Upper lobe of left lung (tissue), 4 donors: Measurements from ENCODE around the gene LRIG2.

Experiments used
- POLR2A ChIP-seq, 4 donors: fragments of 450-650 bp; IDR thresholded peaks; one replicate each; pipeline ENCODE4 v1.5.1; 2016 to 2017; ENCODE audit warnings: antibody characterized with exemption in 4 of 4, mild to moderate bottlenecking in 2 of 4
- TF ChIP-seq, protein P1 (sequence below), 6 experiments: fragments of 450-650 bp in 4 of 6; fragments of 200-600 bp in 2 of 6; sonication (generic) in 2 of 6; IDR thresholded peaks; one replicate each; pipeline ENCODE4 v1.5.1; 2016 to 2019; ENCODE audit warnings: antibody characterized with exemption in 6 of 6

DNA sequence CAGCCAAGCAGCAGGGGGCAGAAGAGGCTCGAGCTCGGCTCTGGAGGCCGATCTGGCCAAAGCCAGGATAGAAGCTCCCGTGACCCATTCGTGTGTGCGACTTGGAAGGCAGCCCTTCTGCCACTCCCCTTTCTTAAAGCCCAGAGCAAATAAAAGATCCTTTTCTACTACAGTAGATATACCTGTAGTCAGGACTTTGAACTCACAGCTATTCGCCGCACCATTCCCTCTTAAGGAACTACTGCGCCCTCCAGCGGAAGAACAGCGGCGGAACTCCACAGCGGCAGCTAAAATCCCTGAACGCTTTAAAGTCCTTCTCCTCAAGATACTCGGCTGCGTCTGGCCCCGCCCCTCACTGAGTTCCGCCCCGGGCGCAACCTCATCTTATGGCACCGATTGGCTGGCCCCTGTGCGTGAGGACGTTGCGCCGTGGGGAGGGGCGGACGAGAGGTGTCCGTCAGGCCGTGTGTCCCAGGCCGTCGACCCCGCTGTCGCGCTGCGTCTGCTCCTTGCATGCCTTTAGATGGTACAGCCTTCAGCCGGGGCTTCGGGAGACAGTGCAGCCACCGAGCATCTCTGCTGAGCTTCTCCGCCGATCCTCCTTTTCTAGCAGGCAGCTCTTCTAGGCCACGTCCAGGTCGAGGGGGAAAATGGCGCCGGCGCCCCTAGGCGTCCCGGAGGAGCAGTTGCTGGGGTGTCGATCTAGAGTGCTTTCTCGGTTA lies at the start of gene LRIG2:
- peak; percentile 63 to 97 (median 88) for TF ChIP-seq POLR2A (IDR thresholded peaks at IDR 0.05)
- TF ChIP-seq, protein P1, sequence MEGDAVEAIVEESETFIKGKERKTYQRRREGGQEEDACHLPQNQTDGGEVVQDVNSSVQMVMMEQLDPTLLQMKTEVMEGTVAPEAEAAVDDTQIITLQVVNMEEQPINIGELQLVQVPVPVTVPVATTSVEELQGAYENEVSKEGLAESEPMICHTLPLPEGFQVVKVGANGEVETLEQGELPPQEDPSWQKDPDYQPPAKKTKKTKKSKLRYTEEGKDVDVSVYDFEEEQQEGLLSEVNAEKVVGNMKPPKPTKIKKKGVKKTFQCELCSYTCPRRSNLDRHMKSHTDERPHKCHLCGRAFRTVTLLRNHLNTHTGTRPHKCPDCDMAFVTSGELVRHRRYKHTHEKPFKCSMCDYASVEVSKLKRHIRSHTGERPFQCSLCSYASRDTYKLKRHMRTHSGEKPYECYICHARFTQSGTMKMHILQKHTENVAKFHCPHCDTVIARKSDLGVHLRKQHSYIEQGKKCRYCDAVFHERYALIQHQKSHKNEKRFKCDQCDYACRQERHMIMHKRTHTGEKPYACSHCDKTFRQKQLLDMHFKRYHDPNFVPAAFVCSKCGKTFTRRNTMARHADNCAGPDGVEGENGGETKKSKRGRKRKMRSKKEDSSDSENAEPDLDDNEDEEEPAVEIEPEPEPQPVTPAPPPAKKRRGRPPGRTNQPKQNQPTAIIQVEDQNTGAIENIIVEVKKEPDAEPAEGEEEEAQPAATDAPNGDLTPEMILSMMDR (IDR thresholded peaks at IDR 0.05), result peak; percentile 67 to 91 (median 86)
